GM19328 (cell line): ENCODE measurements around the gene EDAR.

Experiments
- ATAC-seq: cut with Tn5 transposase; IDR thresholded peaks from one replicate; pipeline ENCODE4 v1.9.1; 2021; ENCODE audit warnings: mild to moderate bottlenecking, moderate library complexity; ENCODE audit not compliant: unreplicated experiment

Gene EDAR

GRCh38 chr2:108911807-108912628 lies 77.0 kb downstream of the EDAR start:
- ATAC-seq, result no peak

DNA sequence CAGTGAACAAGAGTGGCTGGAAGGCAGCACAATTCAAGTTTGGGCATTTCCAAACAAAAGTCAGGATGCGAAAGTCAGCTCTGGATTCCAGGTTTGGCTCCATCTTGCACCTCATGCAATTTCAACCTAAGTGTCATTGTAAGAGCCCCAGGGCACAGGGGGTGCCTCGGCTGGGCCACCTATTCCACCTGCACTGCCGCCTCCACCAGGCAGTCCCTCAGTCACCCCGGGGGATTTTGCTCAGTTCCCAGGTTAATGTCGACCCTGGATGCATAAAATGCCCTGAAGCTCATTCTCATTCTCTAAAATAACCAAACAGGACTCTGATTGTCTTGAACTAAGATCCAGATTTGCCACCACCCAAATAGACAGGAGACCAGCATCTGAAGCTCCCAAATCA lies 77.6 kb downstream of the EDAR start:
- ATAC-seq, result no peak

GRCh38 chr2:108910541-108911396 lies 78.3 kb downstream of the EDAR start:
- no peak for ATAC-seq

DNA sequence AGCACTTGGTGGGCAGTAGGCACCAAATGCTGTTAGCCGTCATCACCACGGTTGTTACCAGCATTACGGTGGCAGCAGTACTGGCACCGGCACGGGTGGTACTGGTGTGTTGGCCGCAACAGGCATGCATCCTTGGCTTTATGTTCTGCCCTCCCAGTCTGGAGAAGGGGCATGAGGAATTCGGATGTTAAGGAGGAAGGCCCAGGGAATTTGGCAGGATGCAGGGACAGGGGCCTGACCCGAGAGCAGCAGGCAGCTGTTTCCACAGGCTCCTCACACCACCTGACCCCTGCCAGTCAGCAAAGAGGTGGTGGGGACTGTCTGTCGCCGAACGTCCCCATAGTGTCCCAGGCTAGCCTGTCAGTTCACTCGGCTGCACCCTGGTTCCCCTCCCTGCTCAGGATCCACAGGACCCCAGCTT lies 79.0 kb downstream of the EDAR start:
- no peak for ATAC-seq

- ATAC-seq, result no peak
Measured at GRCh38 chr2:108909275-108909823, 79.7 kb downstream of the EDAR start.

GRCh38 chr2:108908713-108909070 lies 80.3 kb downstream of the EDAR start:
- ATAC-seq, result no peak

DNA sequence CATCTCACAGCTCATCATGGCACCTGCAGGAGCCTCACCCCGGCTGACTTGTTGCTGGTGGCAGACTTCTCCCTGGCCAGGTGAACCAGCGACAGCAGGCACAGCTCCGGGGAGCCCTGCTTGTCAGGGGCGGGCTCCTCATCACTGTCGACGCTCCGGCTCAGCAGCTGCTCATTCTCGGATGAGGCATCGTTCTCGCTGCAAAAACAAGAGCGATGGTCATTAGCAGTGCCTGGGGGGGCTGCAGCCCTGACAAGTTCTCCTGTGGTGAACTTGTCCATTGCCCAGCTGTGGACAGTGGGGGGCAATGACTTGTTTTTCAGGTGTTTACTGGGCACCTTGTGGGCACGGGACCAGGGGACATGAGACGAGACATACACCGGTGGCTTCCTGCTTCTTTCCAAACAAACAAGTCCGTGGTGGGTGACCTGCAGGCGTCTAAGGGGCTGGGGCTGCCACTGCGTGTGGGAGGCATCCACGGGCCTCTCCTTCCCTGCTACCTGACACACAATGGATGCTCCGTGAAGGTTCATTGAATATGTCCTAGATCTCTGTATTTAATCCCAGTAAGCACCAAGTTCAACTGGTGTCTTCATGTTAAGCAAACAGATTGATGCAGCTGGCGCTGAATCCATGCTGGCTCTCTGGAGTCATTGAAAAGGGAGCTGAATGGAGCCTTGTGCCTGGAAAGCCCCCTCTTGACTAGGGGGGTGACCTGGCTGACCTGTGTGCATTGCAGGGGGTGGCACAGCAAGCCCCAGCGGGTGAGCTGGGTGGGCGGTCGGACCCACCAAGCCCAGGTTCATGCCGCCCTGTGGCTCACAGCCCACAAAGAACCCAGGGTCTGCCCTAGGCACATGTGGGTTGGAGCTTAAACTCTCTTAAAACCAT lies 81.0 kb downstream of the EDAR start:
- ATAC-seq, result no peak

GRCh38 chr2:108906403-108907077 lies 82.5 kb downstream of the EDAR start:
- no peak for ATAC-seq

GRCh38 chr2:108905906-108906305 lies 83.1 kb downstream of the EDAR start:
- no peak for ATAC-seq

GRCh38 chr2:108905176-108905575 lies 83.8 kb downstream of the EDAR start:
- no peak for ATAC-seq

- no peak for ATAC-seq
Measured at GRCh38 chr2:108904680-108905079, 84.3 kb downstream of the EDAR start.

- ATAC-seq, result no peak
Measured at GRCh38 chr2:108898315-108899082, 90.5 kb downstream of the EDAR start.

GRCh38 chr2:108896741-108897140 lies 92.3 kb downstream of the EDAR start:
- no peak for ATAC-seq

DNA sequence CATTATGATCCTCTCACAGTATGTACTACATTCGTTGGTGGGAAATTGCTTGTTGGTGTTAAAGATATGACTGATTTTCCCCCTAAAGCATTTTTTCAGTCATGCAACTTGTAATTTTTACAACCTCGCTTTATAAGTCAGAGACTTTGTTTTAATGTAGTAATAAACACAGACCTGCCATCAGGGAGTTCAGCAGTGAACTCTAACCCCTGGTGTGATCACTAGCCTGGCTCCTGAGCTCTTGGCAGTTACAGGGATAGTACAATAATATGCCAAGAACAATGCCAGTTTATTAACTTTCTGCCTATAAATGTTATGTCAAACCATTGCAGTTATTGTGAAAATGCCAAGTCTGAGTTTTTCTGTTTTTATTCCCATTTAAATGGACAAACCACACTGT lies 93.8 kb downstream of the EDAR start:
- no peak for ATAC-seq

DNA sequence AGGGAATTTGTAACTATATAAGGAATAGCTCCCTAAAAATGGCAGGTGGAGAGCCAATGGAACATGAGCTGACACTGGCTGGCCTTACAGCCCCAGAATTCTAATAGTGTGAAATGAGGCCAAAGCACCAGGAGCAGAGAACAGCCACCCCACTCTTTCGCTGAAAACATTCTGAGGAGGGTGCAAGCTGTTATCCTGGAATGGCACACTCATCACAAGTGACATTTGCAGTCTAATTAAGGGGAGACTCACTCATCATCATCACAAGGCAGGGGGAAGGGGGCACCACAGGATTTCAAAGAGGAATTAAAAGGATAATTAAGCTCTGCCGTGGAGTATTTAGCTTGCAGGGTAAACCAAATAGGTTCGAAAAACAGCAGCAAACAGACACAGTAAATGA lies 94.3 kb downstream of the EDAR start:
- no peak for ATAC-seq

- no peak for ATAC-seq
Measured at GRCh38 chr2:108893277-108893676, 95.7 kb downstream of the EDAR start.

GRCh38 chr2:108889907-108890306 lies 99.1 kb downstream of the EDAR start:
- no peak for ATAC-seq

DNA sequence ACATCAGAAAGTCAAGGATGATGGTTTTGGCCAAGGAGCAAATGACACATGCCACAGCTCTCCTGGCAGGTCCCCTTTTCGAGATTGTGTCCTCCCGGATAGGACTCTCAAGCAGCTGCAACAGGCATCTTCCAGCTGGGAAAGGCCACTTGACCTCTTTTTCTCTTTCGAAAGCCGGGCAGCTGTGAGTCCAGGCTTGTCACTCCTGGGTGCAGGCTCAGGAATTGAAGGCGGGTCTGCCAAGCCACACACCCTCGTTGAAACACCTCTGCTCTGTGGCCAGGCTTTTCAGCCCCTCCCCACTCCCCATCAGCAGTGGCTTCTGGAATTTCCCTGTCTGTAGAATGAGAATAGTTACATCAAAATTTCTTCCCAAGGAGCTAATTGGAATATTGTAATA lies 104.4 kb downstream of the EDAR start:
- no peak for ATAC-seq

GRCh38 chr2:108878276-108878675 lies 110.7 kb downstream of the EDAR start:
- no peak for ATAC-seq

- ATAC-seq, result no peak
Measured at GRCh38 chr2:108877506-108877905, 111.5 kb downstream of the EDAR start.
